Fibroblast of gingiva (primary cell): ENCODE measurements around the gene MCAM.

Source experiments
- DNase-seq: peaks from one replicate; pipeline ENCODE4 v3.0.0-alpha.2; 2011; ENCODE audit warnings: low read depth

The MCAM gene, protein sequence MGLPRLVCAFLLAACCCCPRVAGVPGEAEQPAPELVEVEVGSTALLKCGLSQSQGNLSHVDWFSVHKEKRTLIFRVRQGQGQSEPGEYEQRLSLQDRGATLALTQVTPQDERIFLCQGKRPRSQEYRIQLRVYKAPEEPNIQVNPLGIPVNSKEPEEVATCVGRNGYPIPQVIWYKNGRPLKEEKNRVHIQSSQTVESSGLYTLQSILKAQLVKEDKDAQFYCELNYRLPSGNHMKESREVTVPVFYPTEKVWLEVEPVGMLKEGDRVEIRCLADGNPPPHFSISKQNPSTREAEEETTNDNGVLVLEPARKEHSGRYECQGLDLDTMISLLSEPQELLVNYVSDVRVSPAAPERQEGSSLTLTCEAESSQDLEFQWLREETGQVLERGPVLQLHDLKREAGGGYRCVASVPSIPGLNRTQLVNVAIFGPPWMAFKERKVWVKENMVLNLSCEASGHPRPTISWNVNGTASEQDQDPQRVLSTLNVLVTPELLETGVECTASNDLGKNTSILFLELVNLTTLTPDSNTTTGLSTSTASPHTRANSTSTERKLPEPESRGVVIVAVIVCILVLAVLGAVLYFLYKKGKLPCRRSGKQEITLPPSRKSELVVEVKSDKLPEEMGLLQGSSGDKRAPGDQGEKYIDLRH

DNA sequence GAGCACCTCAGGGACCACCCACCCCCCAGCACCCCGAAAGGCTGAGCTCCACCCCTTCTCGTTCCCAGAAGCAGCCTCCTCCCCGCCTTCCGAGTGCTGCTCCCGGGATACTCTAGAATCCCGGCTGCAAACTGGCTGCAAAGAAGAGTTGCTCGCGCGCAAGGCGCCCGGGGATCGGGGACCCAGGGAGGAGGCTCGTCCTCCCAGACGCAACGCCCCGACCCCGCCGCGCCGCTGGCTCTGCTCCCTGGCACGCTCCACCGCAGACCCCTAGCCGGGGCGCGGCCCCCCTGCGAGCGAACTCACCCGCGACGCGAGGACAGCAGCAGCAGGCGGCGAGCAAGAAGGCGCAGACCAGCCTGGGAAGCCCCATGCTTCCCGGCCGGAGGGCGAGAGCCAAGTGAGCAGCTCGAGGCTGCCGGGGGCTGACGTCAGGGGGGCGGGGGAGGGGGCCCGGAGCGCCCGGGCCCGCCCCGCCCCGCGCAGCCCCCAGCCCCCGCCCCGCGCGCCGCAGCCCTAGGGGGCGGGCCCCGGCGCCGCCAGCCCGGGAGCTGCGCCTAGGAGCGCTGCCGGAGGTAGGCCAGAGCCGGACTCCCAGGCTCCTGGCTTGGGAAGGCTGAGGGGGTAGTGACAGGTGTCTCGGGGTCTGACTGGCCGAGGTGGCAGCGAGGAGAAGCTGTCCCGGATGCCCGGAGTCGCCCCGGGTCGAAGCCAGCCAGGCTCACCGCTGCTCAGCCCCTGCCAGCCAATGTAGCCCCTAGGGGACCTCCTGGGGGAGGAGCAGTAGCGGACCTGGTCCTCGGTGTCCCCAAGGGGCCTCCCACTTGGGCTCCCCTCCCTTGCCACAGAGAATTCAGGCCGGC lies at the start of gene MCAM:
TSS of gene MCAM (minus strand) at position 402 of the 863 bp plus-strand sequence. CDS start at position 373, 29 bp downstream.
- no peak for DNase-seq

DNA sequence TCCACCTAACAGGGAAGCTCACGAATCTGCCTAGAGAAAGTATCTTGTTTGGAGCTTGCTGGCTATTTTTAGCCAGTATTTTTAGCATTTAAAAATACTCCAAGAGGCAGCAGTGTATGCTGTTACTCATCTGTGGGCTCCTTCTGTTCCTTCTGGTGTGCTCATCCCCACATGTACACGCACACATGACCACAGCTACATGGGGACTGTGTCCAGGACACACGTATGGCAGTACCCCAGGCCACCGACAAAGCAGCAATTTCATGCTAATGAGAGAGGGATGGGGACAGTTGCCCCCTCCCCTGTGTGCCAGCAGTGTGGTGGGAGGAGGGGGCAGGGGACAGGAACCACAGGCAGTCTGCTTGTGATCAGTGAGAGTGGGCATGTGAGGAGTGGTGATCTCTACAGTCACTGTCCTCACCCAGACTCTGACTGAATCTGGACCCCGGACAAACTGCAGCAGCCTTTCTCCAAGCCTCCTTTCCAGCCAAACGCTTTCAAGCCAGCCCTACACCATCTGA lies 48.2 kb upstream of the MCAM start:
- DNase-seq = no peak

DNA sequence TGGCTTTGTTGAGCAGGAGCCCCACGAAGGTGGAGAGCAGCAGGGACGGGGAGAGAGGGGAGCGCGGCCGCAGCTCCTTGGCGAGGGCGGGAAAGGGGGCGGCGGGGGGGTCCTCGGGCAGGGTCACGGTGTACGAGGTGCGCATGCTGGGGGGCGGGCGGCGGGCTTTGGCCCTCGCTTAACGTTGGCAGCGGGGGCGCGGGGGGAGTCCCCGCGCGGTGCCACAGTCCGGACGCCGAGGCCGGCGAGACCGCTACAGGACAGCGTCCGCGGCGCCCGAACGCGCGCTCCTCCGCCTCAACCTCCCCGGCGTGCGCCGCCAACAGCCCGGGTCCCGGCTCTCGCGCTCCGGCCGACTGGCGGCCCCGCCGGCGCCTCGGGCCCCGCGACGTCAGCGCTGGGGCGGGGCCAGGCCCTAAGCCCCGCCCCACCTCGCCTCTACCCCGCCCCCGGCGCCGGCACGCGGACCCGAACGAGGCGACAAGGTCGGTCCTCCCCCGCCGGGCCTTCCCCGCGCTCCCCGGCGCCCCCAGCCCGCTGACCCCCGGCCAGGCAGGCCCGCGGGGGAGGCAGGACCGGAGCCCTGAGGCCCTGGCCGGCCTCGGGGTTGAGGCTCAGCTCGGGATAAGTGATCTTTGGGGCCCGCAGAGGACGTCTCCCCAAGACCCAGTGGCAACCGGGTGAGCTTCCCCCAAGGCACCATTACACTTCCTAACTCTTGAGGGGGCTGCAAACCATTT lies 47.1 kb upstream of the MCAM start:
- DNase-seq = no peak

DNA sequence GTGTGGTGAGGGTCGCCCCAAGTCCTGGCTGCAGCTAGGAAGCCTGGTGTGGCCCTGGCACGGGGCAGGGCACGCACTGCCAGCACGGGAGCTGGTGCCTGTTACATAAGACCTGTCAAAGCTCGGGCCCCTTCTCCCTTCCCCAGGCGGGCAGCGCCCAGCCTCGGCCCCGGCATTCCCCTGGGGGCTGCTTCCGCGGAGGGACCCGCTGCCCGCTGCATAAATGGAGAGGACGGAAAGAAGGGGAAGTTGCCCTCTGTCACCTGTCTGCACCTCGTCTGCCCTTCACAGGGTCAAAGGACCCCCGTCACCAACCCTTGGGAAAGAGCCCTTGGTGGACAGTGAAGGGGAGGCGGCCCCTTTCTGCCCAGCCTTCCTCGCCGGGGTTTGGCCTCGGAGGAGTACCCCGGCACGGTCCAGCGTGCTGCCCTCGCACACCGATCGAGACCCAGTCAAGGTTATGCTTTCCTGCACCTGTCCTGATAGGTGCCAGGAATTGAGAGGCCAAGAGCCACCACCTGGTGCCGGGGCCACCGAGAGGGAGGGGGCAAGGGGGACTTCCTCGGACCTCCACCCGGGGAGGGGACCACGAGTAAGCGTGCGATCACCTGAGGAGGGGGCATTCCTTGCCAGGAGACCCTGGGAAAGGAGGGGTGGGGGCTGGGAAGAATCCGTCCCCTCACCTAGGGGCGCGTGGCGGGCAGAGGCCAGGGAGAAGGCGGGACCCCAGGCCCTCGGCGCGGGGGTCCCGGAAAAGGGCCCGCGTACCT lies 46.3 kb upstream of the MCAM start:
- DNase-seq = no peak

DNA sequence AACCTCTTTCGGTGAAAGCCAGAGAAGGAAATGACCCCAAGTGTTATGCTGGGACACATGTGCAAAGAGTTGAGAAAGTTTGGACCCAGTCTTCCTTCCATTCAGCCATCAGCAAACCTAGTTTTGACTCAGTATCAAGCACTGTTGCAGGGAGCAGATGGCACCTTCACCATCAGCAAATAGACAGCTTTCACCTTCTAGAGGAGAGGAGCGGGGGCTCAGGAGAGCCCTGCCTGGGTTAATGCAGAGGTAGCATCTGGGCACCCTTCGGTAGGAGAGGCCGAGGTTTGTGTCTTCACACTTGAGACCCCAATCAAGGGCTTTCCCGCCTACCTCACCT lies 45.8 kb upstream of the MCAM start:
- no peak for DNase-seq

DNA sequence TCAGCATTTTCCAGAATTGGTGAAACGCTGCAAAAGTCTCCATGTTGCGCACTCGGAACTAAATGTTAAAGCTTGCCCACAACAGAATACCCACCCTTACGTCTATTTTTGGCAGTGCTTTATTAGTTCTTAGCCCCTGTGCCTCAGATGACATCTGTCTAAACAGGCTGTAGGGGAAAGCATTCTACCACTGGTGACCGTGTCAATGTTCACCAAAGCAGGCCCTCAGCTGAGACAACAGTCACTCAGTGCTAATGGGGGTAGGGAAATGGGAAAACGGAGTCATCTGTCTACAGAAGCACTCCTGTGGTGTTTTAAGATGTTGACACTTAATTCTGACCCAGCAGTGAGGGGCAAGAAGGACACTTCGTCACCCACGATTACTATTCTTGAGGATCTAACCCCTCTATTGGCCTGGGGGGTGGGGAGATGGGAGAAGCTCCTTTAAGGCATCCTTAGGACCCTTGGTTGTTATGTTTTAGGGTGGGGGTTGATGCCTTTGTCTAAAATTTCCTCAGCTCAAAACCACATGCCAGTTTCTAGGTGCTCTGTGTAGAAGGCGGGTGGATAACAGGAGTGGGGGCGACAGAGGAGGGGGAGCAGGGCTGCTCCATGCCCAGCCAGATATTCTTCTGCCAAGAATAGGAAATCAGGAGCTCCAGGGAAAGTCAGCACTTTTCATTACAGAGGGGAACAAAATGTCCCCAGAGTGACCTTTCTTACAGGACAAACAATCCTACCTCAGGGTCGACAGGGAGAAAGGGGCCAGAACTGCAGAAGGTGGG lies 45.2 kb upstream of the MCAM start:
- DNase-seq = no peak

DNA sequence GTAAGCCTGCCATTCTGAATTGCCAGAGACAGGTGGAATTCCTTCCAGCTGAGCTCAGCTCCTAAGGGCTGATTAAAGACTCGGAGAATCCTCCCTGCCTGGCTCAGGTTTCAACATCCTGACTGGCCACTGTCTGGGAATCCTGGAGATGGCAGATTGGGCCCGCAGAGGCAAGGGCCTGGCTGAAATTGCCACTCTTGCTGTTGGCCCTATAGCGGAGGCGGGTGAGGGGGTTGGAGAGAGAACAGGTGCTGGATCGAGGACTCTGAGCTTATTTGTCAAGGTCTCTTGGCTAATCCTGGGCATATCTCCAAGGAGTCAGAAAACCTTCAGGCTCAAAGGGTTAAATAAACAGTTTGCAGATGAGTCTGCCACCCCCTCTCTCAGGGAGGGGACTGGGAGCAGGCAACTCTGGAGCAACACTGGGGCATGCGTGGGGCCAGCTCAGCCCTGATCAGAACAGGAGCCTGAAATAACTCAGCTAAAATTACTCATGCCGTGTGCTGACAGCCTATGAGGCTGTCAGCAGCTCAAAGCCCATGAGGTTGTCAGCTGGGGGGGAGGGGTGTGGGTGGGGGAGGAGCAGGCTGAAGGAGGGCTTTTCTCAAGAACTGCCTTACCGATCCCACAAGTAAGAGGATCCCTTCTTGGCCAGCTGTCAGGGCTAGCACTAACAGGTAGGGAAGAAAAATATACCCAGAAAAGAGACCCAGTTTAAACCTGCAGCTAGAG lies 44.3 kb upstream of the MCAM start:
- peak; percentile 60 for DNase-seq

DNA sequence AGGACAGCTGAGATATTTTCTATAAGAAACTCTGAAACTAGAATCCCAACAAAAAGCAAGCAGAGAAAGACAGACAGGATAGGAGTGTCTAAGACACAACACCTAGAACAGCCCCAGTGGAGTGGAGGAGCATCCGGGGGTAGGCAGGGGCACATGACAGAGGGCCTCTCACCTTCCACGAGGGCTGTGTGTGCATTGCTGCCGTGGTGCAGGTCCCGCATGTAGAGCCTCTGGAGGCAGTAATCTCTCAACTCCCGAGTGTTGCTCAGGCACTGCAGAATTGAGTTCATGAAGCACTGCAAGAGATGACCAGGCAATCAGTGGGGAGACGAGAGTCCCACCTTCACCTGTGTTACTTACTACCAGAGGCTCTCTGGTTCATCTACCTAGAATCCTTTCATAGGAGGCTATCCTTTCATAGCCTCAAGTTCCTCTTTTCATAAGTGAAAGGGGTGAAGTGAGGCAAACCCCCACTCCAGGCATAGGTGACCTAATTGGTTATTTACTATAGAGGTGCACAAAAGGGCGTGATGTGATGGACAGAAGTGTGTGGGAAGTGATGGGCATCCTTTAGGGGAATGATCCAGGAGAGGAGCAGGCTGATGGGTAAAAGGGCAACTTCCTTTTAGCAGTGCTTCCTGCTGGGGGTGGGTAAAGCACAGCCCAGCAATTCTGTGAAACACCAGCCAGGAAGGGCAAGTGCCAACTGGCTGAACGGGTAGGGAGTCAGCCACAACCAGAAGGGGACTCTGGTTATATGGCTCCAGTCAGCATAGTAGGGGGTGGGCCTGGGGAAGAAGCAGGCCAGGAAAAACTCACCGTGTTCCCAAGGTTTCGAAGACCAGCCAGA lies 42.7 kb upstream of the MCAM start:
- no peak for DNase-seq

DNA sequence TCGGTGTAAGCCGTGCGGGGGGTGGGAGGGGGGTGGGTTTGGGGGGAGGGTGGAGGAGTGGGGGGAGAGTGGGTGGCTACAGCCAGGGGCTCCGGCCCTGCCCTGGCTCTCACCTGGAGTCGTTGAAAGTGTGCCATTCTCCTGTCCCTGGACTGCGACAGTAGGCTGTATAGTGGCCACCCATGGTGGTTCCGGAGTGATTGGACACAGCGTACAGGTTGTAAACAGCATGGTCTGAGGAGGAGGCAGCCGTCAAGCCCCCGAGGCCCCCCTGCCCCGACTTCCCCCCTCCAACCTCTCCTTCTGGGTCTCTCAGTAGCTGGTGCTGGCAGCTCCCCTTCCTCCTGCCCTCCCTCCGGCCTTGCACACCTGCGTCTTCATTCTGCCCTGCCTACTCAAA lies 40.1 kb upstream of the MCAM start:
- DNase-seq = no peak

DNA sequence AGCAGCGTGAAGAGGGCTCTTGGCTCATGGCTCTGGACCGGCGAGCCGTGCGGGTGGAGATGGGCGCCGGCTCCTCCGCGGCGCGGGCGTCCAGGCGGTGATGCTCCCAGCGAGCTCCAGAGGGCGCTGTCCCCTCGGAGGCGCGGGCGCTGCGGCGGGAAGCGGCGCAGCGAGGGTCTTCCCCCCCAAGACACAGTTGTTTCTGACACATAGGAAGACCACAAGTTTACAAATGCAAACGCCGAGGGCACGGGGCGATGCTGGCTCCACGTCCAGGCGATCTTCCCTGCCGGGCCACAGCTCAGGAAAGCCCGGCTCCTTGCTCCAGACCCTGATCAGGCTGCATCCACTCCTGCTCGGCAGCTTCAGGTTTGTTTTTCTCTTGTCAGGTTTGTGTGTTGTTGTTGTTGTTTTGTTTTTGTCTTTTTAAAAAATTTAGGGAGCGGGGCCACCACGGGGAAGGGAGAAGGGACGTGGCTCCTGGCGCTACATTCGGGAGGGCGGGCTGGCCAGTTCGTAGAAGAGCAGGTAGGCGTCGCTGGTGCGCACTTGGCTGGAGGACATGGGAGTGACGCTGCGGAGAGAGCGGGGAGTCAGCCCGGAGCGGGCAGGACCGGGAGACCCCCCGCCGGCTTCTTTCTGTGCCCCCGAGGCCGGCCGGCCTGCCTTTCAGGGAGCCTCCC lies 39.6 kb upstream of the MCAM start:
- peak; percentile 61 for DNase-seq

DNA sequence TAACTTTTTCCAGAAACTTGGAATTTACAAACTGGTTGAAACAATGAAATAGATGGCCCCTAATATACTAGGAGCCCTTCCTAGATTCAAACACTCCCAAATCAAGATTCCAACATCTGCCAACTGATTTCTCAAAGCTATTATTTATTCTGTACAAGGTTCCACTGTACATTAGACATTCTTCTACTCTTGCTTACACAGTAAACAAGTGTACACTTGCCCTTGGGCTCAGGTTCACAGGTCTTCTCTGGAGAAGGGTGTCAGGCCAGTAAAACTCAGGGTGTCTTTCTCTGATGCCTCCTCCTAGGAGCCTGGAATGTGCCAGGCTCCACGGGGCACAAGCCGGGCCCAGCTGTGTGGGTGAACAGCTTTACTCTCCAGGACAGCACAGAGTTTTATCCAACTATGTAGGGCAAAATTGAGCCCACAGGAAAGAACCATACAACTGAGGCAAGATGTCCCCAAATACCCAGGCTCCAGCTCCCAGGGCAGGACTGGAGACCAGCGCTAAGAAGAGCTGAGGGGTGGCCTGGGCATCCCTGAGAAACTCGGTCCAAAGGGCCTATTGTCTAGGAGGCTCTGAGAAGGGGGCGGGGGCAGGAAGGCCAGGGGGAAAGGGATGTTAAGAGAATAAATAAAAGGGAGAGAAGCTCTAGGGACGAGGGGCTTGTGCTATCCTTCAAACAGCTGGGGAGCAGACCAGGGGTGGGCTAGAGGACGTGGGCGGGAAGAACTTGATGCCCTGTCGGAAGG lies 38.3 kb upstream of the MCAM start:
- no peak for DNase-seq

DNA sequence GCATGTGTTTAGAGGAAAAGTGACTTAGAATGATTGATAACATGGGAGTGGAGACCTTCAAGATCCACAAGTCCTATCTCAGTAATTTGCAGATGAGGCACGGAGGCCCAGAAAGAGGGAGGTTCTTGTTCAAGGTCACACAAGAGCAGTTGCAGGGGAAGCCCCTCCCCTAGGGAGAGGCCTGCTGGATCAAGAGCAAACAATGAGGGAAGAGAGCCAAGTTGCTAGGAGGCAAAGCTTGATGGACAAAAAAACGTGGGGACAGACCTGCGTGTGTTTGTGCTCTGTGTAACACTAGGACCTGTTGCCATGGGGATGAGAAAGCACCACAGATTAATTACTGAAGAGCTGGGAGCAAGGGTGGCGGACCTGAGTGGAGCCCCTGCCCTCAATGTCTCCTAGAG lies 35.9 kb upstream of the MCAM start:
- no peak for DNase-seq

DNA sequence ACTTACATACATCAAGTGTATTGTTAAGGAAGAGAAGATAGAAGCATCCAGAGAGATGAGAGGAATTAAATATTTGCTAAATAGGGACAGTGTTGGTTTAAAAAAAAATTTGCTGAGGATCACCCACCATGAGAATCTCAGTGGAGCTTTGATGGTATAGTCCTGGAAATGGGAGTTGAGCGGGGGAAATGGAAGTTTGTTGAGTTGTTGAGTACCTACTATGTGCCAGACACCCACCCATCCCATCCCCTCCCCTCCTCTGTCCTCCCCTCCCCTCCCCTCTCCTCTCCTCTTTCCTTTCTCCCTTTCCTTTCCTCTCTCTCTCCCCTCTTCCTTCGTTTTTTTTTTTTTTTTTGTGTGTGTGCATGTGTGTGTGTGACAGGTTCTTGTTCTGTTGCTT lies 34.3 kb upstream of the MCAM start:
- DNase-seq = no peak

DNA sequence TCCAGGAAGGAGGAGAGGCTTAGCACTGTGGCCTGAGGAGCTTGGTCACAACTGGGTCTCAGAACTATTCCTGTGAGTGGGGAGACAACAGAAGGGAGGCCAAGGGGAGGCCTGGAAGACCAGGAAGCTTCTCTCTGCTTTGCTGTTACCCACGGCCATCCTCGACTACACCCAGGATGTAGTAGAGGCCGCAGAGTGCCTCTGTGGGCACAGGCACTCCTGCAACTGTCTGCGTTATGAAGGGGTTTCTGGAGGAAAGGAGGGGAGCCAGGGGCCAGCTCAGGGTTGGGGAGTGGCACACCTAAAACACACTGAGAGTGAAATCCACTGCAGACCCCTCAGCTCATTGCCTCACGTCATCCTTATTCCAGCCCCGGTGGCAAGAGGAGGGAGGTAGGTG lies 33.4 kb upstream of the MCAM start:
- no peak for DNase-seq

DNA sequence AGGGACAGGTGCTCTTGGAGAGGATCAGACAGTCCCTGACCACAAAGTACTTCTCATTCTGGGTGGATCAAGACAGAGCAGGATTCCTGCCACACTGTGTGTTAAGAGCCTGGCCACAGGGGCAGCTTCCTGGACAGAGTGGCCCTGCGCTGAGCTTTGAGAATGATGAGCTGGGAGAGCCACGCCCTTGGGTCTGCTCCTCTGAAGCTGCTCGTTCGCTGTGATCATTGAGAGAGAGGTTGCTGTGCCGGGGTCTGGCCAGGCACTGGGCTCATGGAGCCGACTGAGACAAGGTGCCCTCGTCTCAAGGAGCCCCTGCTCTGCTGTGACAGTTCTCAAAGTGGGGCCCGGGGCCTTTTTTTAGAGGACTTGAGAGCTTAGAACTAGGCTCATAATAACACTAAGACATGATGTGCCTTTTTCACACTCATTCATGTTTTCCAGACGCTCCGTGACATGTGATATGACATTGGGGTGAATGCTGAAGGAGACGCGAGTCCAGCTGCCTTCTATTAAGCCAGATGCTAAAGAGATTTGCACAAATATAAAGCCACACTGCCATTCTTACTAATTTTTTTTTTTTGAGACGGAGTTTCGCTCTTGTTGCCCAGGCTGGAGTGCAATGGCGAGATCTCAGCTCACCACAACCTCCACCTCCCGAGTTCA lies 31.1 kb upstream of the MCAM start:
- peak; percentile 35 for DNase-seq

DNA sequence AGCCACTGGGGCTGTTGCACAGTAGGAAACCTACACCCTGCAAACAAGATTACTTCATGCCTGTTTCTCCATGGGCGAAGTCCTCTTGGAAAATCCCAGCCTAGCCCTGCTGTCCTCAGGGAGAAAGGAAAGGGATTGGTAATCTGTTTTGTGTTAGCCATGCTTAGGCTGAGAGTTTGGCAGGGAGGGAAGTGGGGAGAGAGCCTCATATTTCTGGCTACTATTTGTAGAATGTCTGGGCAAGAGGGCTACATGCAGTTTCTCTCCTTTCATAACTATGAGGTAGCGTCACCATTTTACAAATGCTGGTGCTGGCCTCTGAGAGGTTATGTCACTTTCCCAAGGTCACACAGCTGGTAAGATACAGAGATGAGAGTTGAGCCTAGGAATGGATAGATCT lies 30.3 kb upstream of the MCAM start:
- DNase-seq = peak; percentile 87

DNA sequence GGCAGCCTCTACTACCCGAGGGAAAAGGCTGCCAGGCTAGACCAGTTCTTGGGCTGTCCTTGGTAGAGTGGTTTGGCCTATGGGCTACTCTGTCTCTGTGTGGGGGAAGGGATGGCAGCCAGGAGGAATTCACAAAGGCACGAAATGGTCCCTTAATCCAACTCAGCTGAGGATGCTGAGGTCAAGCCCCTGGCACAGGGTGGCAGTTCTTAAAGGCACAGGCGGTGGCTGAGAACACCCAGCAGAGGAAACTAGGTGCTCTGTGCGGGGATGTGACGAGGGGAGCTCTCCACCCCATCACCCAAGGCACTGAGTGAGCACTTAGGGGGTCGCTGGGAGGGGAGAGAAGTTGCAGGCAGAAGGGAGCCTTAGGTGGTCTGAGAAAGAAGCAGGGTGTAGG lies 29.7 kb upstream of the MCAM start, which contains the start of gene MFRP:
TSS of gene MFRP (minus strand) at position 101 of the 400 bp plus-strand sequence. CDS start 192 bp downstream, outside the sequence.
- DNase-seq = no peak
